ENCODE data around the gene RERE. TPM values are rescaled to one million over a fixed set of nuclear protein-coding genes. Genes with fewer than 3 reads are reported as not detected.
A peak's percentile ranks its signal among the peaks of the same experiment; 100 is the strongest.

The RERE gene
- polyA plus RNA-seq, 1 of the 3 experiments (the other 2 are of a cell fraction) = 8.1 TPM

- ChIA-PET POLR2A (no interaction called here), CTCF (interaction anchor here (0.7 to 1.5 kb wide), 4 partner anchors 8 to 27 kb away, joined by 3 to 5 read pairs (median 4); no protein-coding TSS in a partner anchor)
- H3F3A ChIP-seq (replicated peaks; ENCODE audit: insufficient read depth) = peaks cover 4% of the 10 kb centered on the region
- no peak for TF ChIP-seq JUND (IDR thresholded peaks at IDR 0.05)
- no peak for TF ChIP-seq SMC3 (IDR thresholded peaks at IDR 0.05; ENCODE audit: low read depth, low read length)
- TF ChIP-seq MEF2A (IDR thresholded peaks at IDR 0.05; ENCODE audit: borderline replicate concordance, low read depth) = no peak
- no peak for TF ChIP-seq USF2 (IDR thresholded peaks at IDR 0.05; ENCODE audit: borderline replicate concordance, low read depth, low read length)
- TF ChIP-seq FOXJ3 (CRISPR knock-in tag; IDR thresholded peaks at IDR 0.05) = no peak
- no peak for TF ChIP-seq RXRA (IDR thresholded peaks at IDR 0.05; ENCODE audit: borderline replicate concordance, low read depth)
- no peak for TF ChIP-seq TCF12 (IDR thresholded peaks at IDR 0.05)
- no peak for TF ChIP-seq IRF3 (IDR thresholded peaks at IDR 0.05; ENCODE audit: low read depth, low read length)
- H2AFZ ChIP-seq (ENCODE audit: low read depth) = no peak overlapping the region
- H3K79me2 ChIP-seq (ENCODE audit: insufficient read depth) = peaks cover 61% of the 10 kb centered on the region
- H3K36me3 ChIP-seq (replicated peaks in 1 of 2; ENCODE audit: control insufficient read depth in 1 of 2, insufficient read depth in 2 of 2, low read length in 1 of 2) = peaks cover 0 to 18% of the 10 kb centered on the region in 2 experiments
- no peaks in the 10 kb centered on the region for H3K27me3 ChIP-seq (ENCODE audit: insufficient read depth)
- H3K9me3 ChIP-seq = no peaks in the 10 kb centered on the region
- 94% methylated on average over 17 of the region's 17 CpGs for WGBS (ENCODE audit: low lambda C conversion rate)
- DNase-seq = no peak
- H3K9me2 ChIP-seq = no peaks in the 10 kb centered on the region
- H3K4me3 ChIP-seq (ENCODE audit: low read depth in 2 of 2, low read length in 1 of 2) = no peak overlapping the region
- H3K9ac ChIP-seq = no peak overlapping the region
- H3K27ac ChIP-seq (ENCODE audit: low read depth in 2 of 2, low read length in 1 of 2) = no peak overlapping the region
- peaks cover 23 to 49% of the 10 kb centered on the region in 2 experiments for H3K4me1 ChIP-seq (ENCODE audit: control insufficient read depth in 1 of 2, insufficient read depth in 2 of 2, low read depth in 1 of 2, low read length in 1 of 2)
- H3K4me2 ChIP-seq = no peak overlapping the region
- H4K20me1 ChIP-seq (ENCODE audit: insufficient read depth) = peaks cover 26% of the 10 kb centered on the region; the same call in 1 of the 2 replicates
These were observed 440.0 kb downstream of the RERE start for GRCh38 chr1:8377271-8377981.

GRCh38 chr1:8376358-8376840 is 441.0 kb downstream of the RERE start:
- Histone ChIP-seq H2AFZ (ENCODE audit: low read depth) (no peak overlapping the region), H3K4me2 (no peak overlapping the region), H3K36me3 (replicated peaks in 1 of 2; ENCODE audit: control insufficient read depth in 1 of 2, insufficient read depth in 2 of 2, low read length in 1 of 2) (peaks cover 0 to 14% of the 10 kb centered on the region in 2 experiments), H3K27ac (ENCODE audit: low read depth in 2 of 2, low read length in 1 of 2) (peak overlapping the region in 1 of 2 experiments; percentile 25; a peak in 1 of 4 replicates), H3K9me2 (no peaks in the 10 kb centered on the region), H3K9me3 (no peaks in the 10 kb centered on the region), H3K79me2 (ENCODE audit: insufficient read depth) (peaks cover 59% of the 10 kb centered on the region; the same call in 1 of the 2 replicates), H3K27me3 (ENCODE audit: insufficient read depth) (no peaks in the 10 kb centered on the region), H3K4me3 (ENCODE audit: low read depth in 2 of 2, low read length in 1 of 2) (no peak overlapping the region), H3F3A (replicated peaks; ENCODE audit: insufficient read depth) (peaks cover 5% of the 10 kb centered on the region), H3K9ac (no peak overlapping the region), H3K4me1 (ENCODE audit: control insufficient read depth in 1 of 2, insufficient read depth in 2 of 2, low read depth in 1 of 2, low read length in 1 of 2) (peaks cover 31 to 53% of the 10 kb centered on the region in 2 experiments), H4K20me1 (ENCODE audit: insufficient read depth) (peaks cover 29% of the 10 kb centered on the region; the same call in 1 of the 2 replicates)
- DNase-seq = no peak
- WGBS (ENCODE audit: low lambda C conversion rate) = 58% methylated on average over 4 of the region's 4 CpGs
- CTCF ChIA-PET = interaction anchor here (0.7 to 1.2 kb wide), 3 partner anchors 9 to 185 kb away, joined by 3 read pairs; no protein-coding TSS in a partner anchor
- POLR2A ChIA-PET = no interaction called here
- TF ChIP-seq POLR2AphosphoS5 (IDR thresholded peaks at IDR 0.05; ENCODE audit: low read depth, low read length) = no peak
- no peak for TF ChIP-seq NFIC (IDR thresholded peaks at IDR 0.05; ENCODE audit: borderline replicate concordance)
- TF ChIP-seq TCF12 (IDR thresholded peaks at IDR 0.05) = no peak
- TF ChIP-seq USF1 (IDR thresholded peaks at IDR 0.05; ENCODE audit: borderline replicate concordance, low read depth) = no peak
- no peak for TF ChIP-seq USF2 (IDR thresholded peaks at IDR 0.05; ENCODE audit: borderline replicate concordance, low read depth, low read length)
- no peak for TF ChIP-seq REST (IDR thresholded peaks at IDR 0.05; ENCODE audit: low read depth, low read length)
- no peak for TF ChIP-seq FOSL2 (IDR thresholded peaks at IDR 0.05; ENCODE audit: borderline replicate concordance, low read depth)
- no peak for TF ChIP-seq CHD2 (IDR thresholded peaks at IDR 0.05; ENCODE audit: low read length, partially characterized antibody)
- no peak for TF ChIP-seq SMC3 (IDR thresholded peaks at IDR 0.05; ENCODE audit: low read depth, low read length)
- TF ChIP-seq ZBTB33 (IDR thresholded peaks at IDR 0.05; ENCODE audit: borderline replicate concordance, low read depth) = no peak

Data from SK-N-SH (cell line).